ENCODE measurements around the gene C4orf50.

C4orf50 gene

GRCh38 chr4:6002492-6002833 is 15.8 kb downstream of the C4orf50 start:
- TF ChIP-seq ESRRG (CRISPR knock-in tag; IDR thresholded peaks at IDR 0.05) (no peak), TCF4 (CRISPR knock-in tag; IDR thresholded peaks at IDR 0.05; ENCODE audit: borderline replicate concordance) (no peak), CREB5 (CRISPR knock-in tag; IDR thresholded peaks at IDR 0.05; ENCODE audit: low read depth) (no peak), ZNF70 (CRISPR knock-in tag; IDR thresholded peaks at IDR 0.05) (no peak), PPARA (CRISPR knock-in tag; IDR thresholded peaks at IDR 0.05; ENCODE audit: borderline replicate concordance) (no peak), CSRNP3 (CRISPR knock-in tag; IDR thresholded peaks at IDR 0.05) (no peak), ZNF565 (CRISPR knock-in tag; conservative IDR thresholded peaks at IDR 0.05; ENCODE audit: low read depth) (no peak), ZNF8 (CRISPR knock-in tag; IDR thresholded peaks at IDR 0.05) (no peak), RARB (CRISPR knock-in tag; IDR thresholded peaks at IDR 0.05) (no peak), ZFP30 (CRISPR knock-in tag; IDR thresholded peaks at IDR 0.05) (no peak), CSDC2 (CRISPR knock-in tag; IDR thresholded peaks at IDR 0.05) (no peak), ZC3H10 (CRISPR knock-in tag; IDR thresholded peaks at IDR 0.05) (no peak), TOX (CRISPR knock-in tag; IDR thresholded peaks at IDR 0.05; ENCODE audit: borderline replicate concordance) (no peak), BACH2 (CRISPR knock-in tag; IDR thresholded peaks at IDR 0.05; ENCODE audit: borderline replicate concordance) (no peak), SNAI2 (CRISPR knock-in tag; IDR thresholded peaks at IDR 0.05) (no peak), ZFP3 (CRISPR knock-in tag; IDR thresholded peaks at IDR 0.05) (no peak), OSR1 (CRISPR knock-in tag; IDR thresholded peaks at IDR 0.05) (no peak), GLIS3 (CRISPR knock-in tag; IDR thresholded peaks at IDR 0.05) (no peak), ISL1 (CRISPR knock-in tag; IDR thresholded peaks at IDR 0.05) (no peak)
- no peak for ATAC-seq

GRCh38 chr4:6001680-6002491 is 16.3 kb downstream of the C4orf50 start:
- no peak for ATAC-seq
- no peak for TF ChIP-seq OSR1 (CRISPR knock-in tag; IDR thresholded peaks at IDR 0.05)
- TF ChIP-seq CREB5 (CRISPR knock-in tag; IDR thresholded peaks at IDR 0.05; ENCODE audit: low read depth) = no peak
- TF ChIP-seq TOX (CRISPR knock-in tag; IDR thresholded peaks at IDR 0.05; ENCODE audit: borderline replicate concordance) = no peak
- no peak for TF ChIP-seq TCF4 (CRISPR knock-in tag; IDR thresholded peaks at IDR 0.05; ENCODE audit: borderline replicate concordance)
- TF ChIP-seq GLIS3 (CRISPR knock-in tag; IDR thresholded peaks at IDR 0.05) = no peak

- ATAC-seq = no peak
- TF ChIP-seq ARNTL (CRISPR knock-in tag; IDR thresholded peaks at IDR 0.05; ENCODE audit: borderline replicate concordance, low read depth) (no peak), ZFP30 (CRISPR knock-in tag; IDR thresholded peaks at IDR 0.05) (no peak), ESRRG (CRISPR knock-in tag; IDR thresholded peaks at IDR 0.05) (no peak), POU6F1 (CRISPR knock-in tag; IDR thresholded peaks at IDR 0.05; ENCODE audit: borderline replicate concordance, low read depth) (no peak), OSR1 (CRISPR knock-in tag; IDR thresholded peaks at IDR 0.05) (no peak), CREB5 (CRISPR knock-in tag; IDR thresholded peaks at IDR 0.05; ENCODE audit: low read depth) (no peak)
These were observed 18.3 kb downstream of the C4orf50 start for GRCh38 chr4:5999830-6000365.

All from SK-N-SH treated with all-trans-retinoic acid at 6 μM for 48 hours (cell line).